ENCODE measurements around the gene ZNF784.

DNA sequence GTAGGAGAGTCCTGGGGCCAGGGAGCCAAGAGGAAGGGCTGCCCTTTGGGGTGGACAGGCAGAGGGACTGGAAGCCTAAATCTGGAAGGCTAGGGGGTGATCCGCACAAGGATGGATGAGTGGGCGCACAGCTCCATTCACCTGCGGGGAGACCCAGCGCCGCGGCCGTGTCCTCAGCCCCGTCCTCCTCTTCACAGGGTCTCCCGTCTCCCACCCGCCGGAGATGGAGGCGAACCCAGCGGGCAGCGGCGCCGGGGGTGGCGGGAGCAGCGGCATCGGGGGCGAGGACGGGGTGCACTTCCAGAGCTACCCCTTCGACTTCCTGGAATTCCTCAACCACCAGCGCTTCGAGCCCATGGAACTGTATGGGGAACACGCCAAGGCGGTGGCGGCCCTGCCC, 11.0 kb downstream of the ZNF784 start:
- TF ChIP-seq, protein P1, sequence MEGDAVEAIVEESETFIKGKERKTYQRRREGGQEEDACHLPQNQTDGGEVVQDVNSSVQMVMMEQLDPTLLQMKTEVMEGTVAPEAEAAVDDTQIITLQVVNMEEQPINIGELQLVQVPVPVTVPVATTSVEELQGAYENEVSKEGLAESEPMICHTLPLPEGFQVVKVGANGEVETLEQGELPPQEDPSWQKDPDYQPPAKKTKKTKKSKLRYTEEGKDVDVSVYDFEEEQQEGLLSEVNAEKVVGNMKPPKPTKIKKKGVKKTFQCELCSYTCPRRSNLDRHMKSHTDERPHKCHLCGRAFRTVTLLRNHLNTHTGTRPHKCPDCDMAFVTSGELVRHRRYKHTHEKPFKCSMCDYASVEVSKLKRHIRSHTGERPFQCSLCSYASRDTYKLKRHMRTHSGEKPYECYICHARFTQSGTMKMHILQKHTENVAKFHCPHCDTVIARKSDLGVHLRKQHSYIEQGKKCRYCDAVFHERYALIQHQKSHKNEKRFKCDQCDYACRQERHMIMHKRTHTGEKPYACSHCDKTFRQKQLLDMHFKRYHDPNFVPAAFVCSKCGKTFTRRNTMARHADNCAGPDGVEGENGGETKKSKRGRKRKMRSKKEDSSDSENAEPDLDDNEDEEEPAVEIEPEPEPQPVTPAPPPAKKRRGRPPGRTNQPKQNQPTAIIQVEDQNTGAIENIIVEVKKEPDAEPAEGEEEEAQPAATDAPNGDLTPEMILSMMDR (IDR thresholded peaks at IDR 0.05) = no peak
- TF ChIP-seq POLR2AphosphoS5 (IDR thresholded peaks at IDR 0.05) = no peak

All from breast epithelium (tissue), 3 donors.